ENCODE results near the gene VILL.

- TF ChIP-seq POLR2AphosphoS5 (IDR thresholded peaks at IDR 0.05; ENCODE audit: low read depth, low read length) (no peak), YY1 (IDR thresholded peaks at IDR 0.05; ENCODE audit: low read depth, low read length) (no peak), USF2 (IDR thresholded peaks at IDR 0.05; ENCODE audit: low read length) (no peak), EZH2 (IDR thresholded peaks at IDR 0.05; ENCODE audit: low read depth, low read length, severe bottlenecking) (no peak), CTCF (IDR thresholded peaks at IDR 0.05; ENCODE audit: control extremely low read depth in 1 of 3, insufficient read depth in 1 of 3, low read depth in 1 of 3, low read length in 3 of 3) (no peak), TAF1 (IDR thresholded peaks at IDR 0.05; ENCODE audit: low read depth, low read length) (no peak)
Measured at GRCh38 chr3:37968813-37969595, 21.6 kb upstream of the VILL start.
